OCI-LY1 (cell line): ENCODE results near the gene PTPN2.

Experiments
- H2AFZ ChIP-seq: fragments of 200-600 bp; sonication (generic), shearing (Covaris generic); 2 replicates; pipeline ENCODE4 v1.6.0; 2014; ENCODE audit warnings: antibody characterized with exemption, mild to moderate bottlenecking, low read length
- H3F3A ChIP-seq: fragments of 200-600 bp; sonication (generic), shearing (Covaris generic); 2 replicates; pipeline ENCODE4 v1.6.0; 2014; ENCODE audit warnings: mild to moderate bottlenecking, antibody characterized with exemption, low read length, moderate library complexity; ENCODE audit not compliant: insufficient read depth
- H3K27ac ChIP-seq: fragments of 200-600 bp; sonication (generic); 2 replicates; pipeline ENCODE4 v1.5.1; 2014; ENCODE audit warnings: low read length, mixed run types, mild to moderate bottlenecking, low read depth; ENCODE audit not compliant: poor library complexity, severe bottlenecking
- H3K27me3 ChIP-seq: fragments of 200-600 bp; sonication (generic); 2 replicates; pipeline ENCODE4 v1.6.0; 2014; ENCODE audit warnings: antibody characterized with exemption, mild to moderate bottlenecking, low read length, moderate library complexity; ENCODE audit not compliant: insufficient read depth
- H3K36me3 ChIP-seq: fragments of 200-600 bp; sonication (generic); 2 replicates; pipeline ENCODE4 v1.6.1; 2014; ENCODE audit warnings: mild to moderate bottlenecking, antibody characterized with exemption, low read length, moderate library complexity, mixed read lengths; ENCODE audit not compliant: insufficient read depth
- H3K4me1 ChIP-seq: fragments of 200-600 bp; sonication (generic); 2 replicates; pipeline ENCODE4 v1.5.1; 2014; ENCODE audit warnings: mild to moderate bottlenecking, low read length, moderate library complexity; ENCODE audit not compliant: insufficient read depth, severe bottlenecking
- H3K4me2 ChIP-seq: fragments of 200-600 bp; sonication (generic), shearing (Covaris generic); 2 replicates; pipeline ENCODE4 v1.6.1; 2014; ENCODE audit warnings: low read length
- H3K4me3 ChIP-seq: fragments of 200-600 bp; sonication (generic); 2 replicates; pipeline ENCODE4 v1.5.1; 2014; ENCODE audit warnings: low read length, low read depth, mild to moderate bottlenecking, mixed read lengths; ENCODE audit not compliant: poor library complexity, severe bottlenecking
- H3K79me2 ChIP-seq: fragments of 200-600 bp; shearing (Covaris generic); 2 replicates; pipeline ENCODE4 v1.6.1; 2016; ENCODE audit warnings: mixed run types, low read length, mixed read lengths; ENCODE audit not compliant: insufficient read depth
- H3K9ac ChIP-seq: fragments of 200-600 bp; sonication (generic), shearing (Covaris generic); 2 replicates; pipeline ENCODE4 v1.6.1; 2014; ENCODE audit warnings: mild to moderate bottlenecking, low read length, mixed read lengths
- H3K9me2 ChIP-seq: fragments of 200-600 bp; sonication (generic), shearing (Covaris generic); 2 replicates; pipeline ENCODE4 v1.6.1; 2014; ENCODE audit warnings: low read depth, mild to moderate bottlenecking, low read length, mixed read lengths
- H3K9me3 ChIP-seq: fragments of 200-600 bp; shearing (Covaris generic); 2 replicates; pipeline ENCODE4 v1.6.1; 2014; ENCODE audit warnings: low read length, mixed read lengths
- H4K20me1 ChIP-seq: fragments of 200-600 bp; sonication (generic), shearing (Covaris generic); 2 replicates; pipeline ENCODE4 v1.6.0; 2016; ENCODE audit warnings: mild to moderate bottlenecking, low read length; ENCODE audit not compliant: insufficient read depth
- CTCF ChIP-seq: fragments of 200-600 bp; sonication (generic), shearing (Covaris generic); IDR thresholded peaks from 2 replicates; pipeline ENCODE4 v1.5.1; 2017; ENCODE audit warnings: mild to moderate bottlenecking, antibody characterized with exemption, low read length, moderate library complexity, mixed read lengths
- EZH2 ChIP-seq: fragments of 200-600 bp; sonication (generic), shearing (Covaris generic); IDR thresholded peaks from 2 replicates; pipeline ENCODE4 v1.8.0; 2017; ENCODE audit warnings: borderline replicate concordance, mixed run types, mild to moderate bottlenecking, antibody characterized with exemption, low read length, moderate library complexity, mixed read lengths

The PTPN2 gene

GRCh38 chr18:12796448-12796847 is 87.6 kb downstream of the PTPN2 start:
- no peaks in the 10 kb centered on the region for H3K9me3 ChIP-seq
- H3K9ac ChIP-seq = no peak overlapping the region
- H3K4me2 ChIP-seq = no peak overlapping the region
- no peaks in the 10 kb centered on the region for H3K4me1 ChIP-seq
- H3K27me3 ChIP-seq = no peaks in the 10 kb centered on the region
- no peaks in the 10 kb centered on the region for H3F3A ChIP-seq
- no peaks in the 10 kb centered on the region for H3K79me2 ChIP-seq
- peaks cover 42% of the 10 kb centered on the region for H3K36me3 ChIP-seq
- TF ChIP-seq EZH2 (no peak), CTCF (no peak)
- H3K9me2 ChIP-seq = no peaks in the 10 kb centered on the region
- H3K27ac ChIP-seq = no peak overlapping the region
- no peak overlapping the region for H2AFZ ChIP-seq
- H4K20me1 ChIP-seq = no peaks in the 10 kb centered on the region
- no peak overlapping the region for H3K4me3 ChIP-seq

GRCh38 chr18:12791610-12792009 is 92.4 kb downstream of the PTPN2 start:
- H3K79me2 ChIP-seq = no peaks in the 10 kb centered on the region
- H3K27me3 ChIP-seq = no peaks in the 10 kb centered on the region
- H3K4me1 ChIP-seq = no peaks in the 10 kb centered on the region
- no peaks in the 10 kb centered on the region for H3F3A ChIP-seq
- no peaks in the 10 kb centered on the region for H3K9me3 ChIP-seq
- H3K4me2 ChIP-seq = no peak overlapping the region
- no peaks in the 10 kb centered on the region for H4K20me1 ChIP-seq
- H3K27ac ChIP-seq = no peak overlapping the region
- H3K9ac ChIP-seq = no peak overlapping the region
- H3K9me2 ChIP-seq = no peaks in the 10 kb centered on the region
- H2AFZ ChIP-seq = no peak overlapping the region
- H3K4me3 ChIP-seq = no peak overlapping the region
- H3K36me3 ChIP-seq = peaks cover 11% of the 10 kb centered on the region; the same call in 1 of the 2 replicates
- TF ChIP-seq CTCF = no peak
- no peak for TF ChIP-seq EZH2

DNA sequence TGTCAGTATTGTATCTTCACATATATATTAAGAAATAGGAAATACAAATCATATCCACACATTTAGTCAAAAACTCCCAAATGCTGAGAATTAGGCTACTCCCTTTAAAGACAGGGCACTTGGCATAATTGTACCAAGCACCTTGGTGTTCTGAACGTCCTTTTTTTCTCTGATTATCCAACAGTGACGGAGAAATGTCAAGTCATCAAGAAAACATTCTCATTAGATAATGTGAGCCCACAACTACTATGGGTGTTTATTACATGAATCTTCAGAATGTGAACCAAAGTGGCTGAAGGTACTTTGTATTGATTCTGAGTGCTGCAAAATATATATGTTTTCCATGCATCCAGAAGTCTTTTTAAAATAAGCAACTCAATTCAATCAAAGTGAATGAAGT is 97.4 kb downstream of the PTPN2 start:
- Histone ChIP-seq H3K4me1 (no peaks in the 10 kb centered on the region), H2AFZ (no peak overlapping the region), H3K27ac (no peak overlapping the region), H3K4me3 (no peak overlapping the region), H3K27me3 (no peaks in the 10 kb centered on the region), H3K9ac (no peak overlapping the region), H3K9me2 (no peaks in the 10 kb centered on the region), H3K9me3 (no peaks in the 10 kb centered on the region), H3K4me2 (no peak overlapping the region), H3F3A (no peaks in the 10 kb centered on the region), H3K36me3 (no peaks in the 10 kb centered on the region), H3K79me2 (no peaks in the 10 kb centered on the region), H4K20me1 (no peaks in the 10 kb centered on the region)
- TF ChIP-seq CTCF (no peak), EZH2 (no peak)
